Activated CD4-positive, alpha-beta memory T cell treated with anti-CD3 and anti-CD28 coated beads for 36 hours (primary cell): ENCODE results near the gene ITPRIPL2. TPM values are rescaled to one million over a fixed set of nuclear protein-coding genes. Genes with fewer than 3 reads are reported as not detected.

Experiments used
- CTCF ChIA-PET: fragments of 350-600 bp; sonication (Branson Sonifier 250); formaldehyde crosslinking; loops from one replicate; lab custom pipeline; 2021; ENCODE audit warnings: antibody characterized with exemption, inconsistent platforms; lab: Charles Lee
- POLR2A ChIA-PET: fragments of 350-600 bp; sonication (Branson Sonifier 250); formaldehyde crosslinking; loops from one replicate; lab custom pipeline; 2021; ENCODE audit warnings: antibody characterized with exemption; lab: Charles Lee
- DNase-seq: peaks from one replicate; pipeline ENCODE4 v3.0.0-alpha.2; 2020
- H3K27ac Mint-ChIP-seq: one replicate; pipeline ENCODE4 v1.8.0; 2021; ENCODE audit warnings: mixed read lengths
- H3K27me3 Mint-ChIP-seq: one replicate; pipeline ENCODE4 v1.8.0; 2021; ENCODE audit warnings: mixed read lengths
- H3K36me3 Mint-ChIP-seq: one replicate; pipeline ENCODE4 v1.8.0; 2021; ENCODE audit warnings: mixed read lengths
- H3K4me1 Mint-ChIP-seq: one replicate; pipeline ENCODE4 v1.8.0; 2021; ENCODE audit warnings: low read depth, mixed read lengths
- H3K4me3 Mint-ChIP-seq: one replicate; pipeline ENCODE4 v1.8.0; 2021; ENCODE audit warnings: mild to moderate bottlenecking, mixed read lengths
- H3K9me3 Mint-ChIP-seq: one replicate; pipeline ENCODE4 v1.8.0; 2021; ENCODE audit warnings: mixed read lengths
- intact Hi-C: fragments of 100-400 bp; cut with micrococcal nuclease; formaldehyde crosslinking; loops from one replicate; pipeline ENCODE4 v1.15.1; 2023
- total RNA-seq, 2 experiments: library from RNA; stranded (reverse); gene quantifications; one replicate each; pipeline ENCODE4 v1.2.3, GENCODE V29; 2021

The ITPRIPL2 gene
- total RNA-seq, 2 experiments from 2014 or later = 8.9 to 9.7 TPM

- Mint-ChIP-seq H3K9me3 (peaks cover 15% of the 10 kb centered on the region), H3K27ac (no peak overlapping the region), H3K4me1 (no peaks in the 10 kb centered on the region), H3K27me3 (peaks cover 8% of the 10 kb centered on the region), H3K4me3 (no peak overlapping the region), H3K36me3 (no peaks in the 10 kb centered on the region)
- POLR2A ChIA-PET = no interaction called here
- intact Hi-C loops = no loop called here
- DNase-seq = no peak
- CTCF ChIA-PET = interaction anchor here (1.4 kb wide), 1 partner anchor 65 kb away, joined by 3 read pairs; no protein-coding TSS in a partner anchor
Observed at GRCh38 chr16:19151310-19151709, 37.5 kb downstream of the ITPRIPL2 start.

GRCh38 chr16:19152042-19152441 is 38.3 kb downstream of the ITPRIPL2 start:
- H3K36me3 Mint-ChIP-seq = no peaks in the 10 kb centered on the region
- CTCF ChIA-PET = no interaction called here
- H3K27me3 Mint-ChIP-seq = peaks cover 8% of the 10 kb centered on the region
- no peak for DNase-seq
- POLR2A ChIA-PET = no interaction called here
- no peak overlapping the region for H3K27ac Mint-ChIP-seq
- H3K4me3 Mint-ChIP-seq = no peak overlapping the region
- H3K9me3 Mint-ChIP-seq = peaks cover 17% of the 10 kb centered on the region
- no peaks in the 10 kb centered on the region for H3K4me1 Mint-ChIP-seq
- intact Hi-C loops = no loop called here

GRCh38 chr16:19153876-19154275 is 40.1 kb downstream of the ITPRIPL2 start:
- CTCF ChIA-PET = no interaction called here
- intact Hi-C loops = no loop called here
- Mint-ChIP-seq H3K9me3 (peaks cover 10% of the 10 kb centered on the region), H3K36me3 (no peaks in the 10 kb centered on the region), H3K4me1 (no peaks in the 10 kb centered on the region), H3K27me3 (peaks cover 8% of the 10 kb centered on the region), H3K27ac (no peak overlapping the region), H3K4me3 (no peak overlapping the region)
- no peak for DNase-seq
- POLR2A ChIA-PET = no interaction called here

- H3K27me3 Mint-ChIP-seq = peaks cover 5% of the 10 kb centered on the region
- no peak overlapping the region for H3K27ac Mint-ChIP-seq
- H3K9me3 Mint-ChIP-seq = peaks cover 6% of the 10 kb centered on the region
- no peak for DNase-seq
- H3K36me3 Mint-ChIP-seq = no peaks in the 10 kb centered on the region
- H3K4me1 Mint-ChIP-seq = no peaks in the 10 kb centered on the region
- ChIA-PET POLR2A (no interaction called here), CTCF (interaction anchor here (1.6 kb wide), 1 partner anchor 76 kb away, joined by 4 read pairs; no protein-coding TSS in a partner anchor)
- no peak overlapping the region for H3K4me3 Mint-ChIP-seq
- intact Hi-C loops = no loop called here
Observed at GRCh38 chr16:19162085-19162484, 48.3 kb downstream of the ITPRIPL2 start.

- no peak for DNase-seq
- ChIA-PET POLR2A (no interaction called here), CTCF (interaction anchor here (0.6 kb wide), 1 partner anchor 204 kb away, joined by 5 read pairs; no protein-coding TSS in a partner anchor)
- intact Hi-C loops = no loop called here
- Mint-ChIP-seq H3K36me3 (no peaks in the 10 kb centered on the region), H3K27ac (no peak overlapping the region), H3K4me3 (no peak overlapping the region), H3K4me1 (no peaks in the 10 kb centered on the region), H3K9me3 (peaks cover 6% of the 10 kb centered on the region), H3K27me3 (peaks cover 5% of the 10 kb centered on the region)
Observed at GRCh38 chr16:19163215-19163614, 49.5 kb downstream of the ITPRIPL2 start.

- Mint-ChIP-seq H3K27ac (no peak overlapping the region), H3K27me3 (peaks cover 8% of the 10 kb centered on the region), H3K4me3 (no peak overlapping the region), H3K4me1 (no peaks in the 10 kb centered on the region), H3K36me3 (no peaks in the 10 kb centered on the region), H3K9me3 (peaks cover 6% of the 10 kb centered on the region)
- ChIA-PET POLR2A (no interaction called here), CTCF (interaction anchor here (1.4 kb wide), 1 partner anchor 15 kb away, joined by 4 read pairs; no protein-coding TSS in a partner anchor)
- intact Hi-C loops = no loop called here
- DNase-seq = no peak
Observed at GRCh38 chr16:19164285-19164684, 50.5 kb downstream of the ITPRIPL2 start.

- ChIA-PET POLR2A (no interaction called here), CTCF (interaction anchor here (0.6 to 2.4 kb wide), 3 partner anchors 14 to 189 kb away, joined by 4 to 7 read pairs (median 4); no protein-coding TSS in a partner anchor)
- H3K27me3 Mint-ChIP-seq = peaks cover 14% of the 10 kb centered on the region
- no peak for DNase-seq
- H3K4me3 Mint-ChIP-seq = no peak overlapping the region
- peaks cover 6% of the 10 kb centered on the region for H3K9me3 Mint-ChIP-seq
- H3K27ac Mint-ChIP-seq = no peak overlapping the region
- H3K36me3 Mint-ChIP-seq = no peaks in the 10 kb centered on the region
- intact Hi-C loops = no loop called here
- H3K4me1 Mint-ChIP-seq = no peaks in the 10 kb centered on the region
Observed at GRCh38 chr16:19165101-19165500, 51.3 kb downstream of the ITPRIPL2 start.

GRCh38 chr16:19166500-19166899 is 52.7 kb downstream of the ITPRIPL2 start:
- Mint-ChIP-seq H3K27ac (no peak overlapping the region), H3K4me3 (no peak overlapping the region), H3K4me1 (no peaks in the 10 kb centered on the region), H3K9me3 (peaks cover 6% of the 10 kb centered on the region), H3K36me3 (no peaks in the 10 kb centered on the region), H3K27me3 (peaks cover 20% of the 10 kb centered on the region)
- ChIA-PET POLR2A (no interaction called here), CTCF (interaction anchor here (0.6 to 2.4 kb wide), 2 partner anchors 78 to 81 kb away, joined by 3 to 7 read pairs; no protein-coding TSS in a partner anchor)
- DNase-seq = no peak
- intact Hi-C loops = no loop called here

- Mint-ChIP-seq H3K36me3 (no peaks in the 10 kb centered on the region), H3K9me3 (peaks cover 6% of the 10 kb centered on the region), H3K4me1 (no peaks in the 10 kb centered on the region), H3K27me3 (peaks cover 24% of the 10 kb centered on the region), H3K27ac (no peak within 1 kb of the TSS), H3K4me3 (no peak within 1 kb of the TSS)
- intact Hi-C loops = loop anchor here (1.0 kb wide), 2 partner anchors 82 to 207 kb away; no protein-coding TSS in a partner anchor
- ChIA-PET CTCF (no interaction called here), POLR2A (no interaction called here)
- DNase-seq = peak; percentile 65
Observed at GRCh38 chr16:19167710-19168370, 54.1 kb downstream of the ITPRIPL2 start, which contains the start of gene SYT17. Gene SYT17 (plus strand): TSS chr16:19168240. CDS start chr16:19168647, 407 bp downstream.

GRCh38 chr16:19168371-19169081 is 54.8 kb downstream of the ITPRIPL2 start:
- Mint-ChIP-seq H3K9me3 (peaks cover under 1% of the 10 kb centered on the region), H3K27me3 (peaks cover 28% of the 10 kb centered on the region), H3K4me3 (no peak overlapping the region), H3K36me3 (no peaks in the 10 kb centered on the region), H3K4me1 (no peaks in the 10 kb centered on the region), H3K27ac (no peak overlapping the region)
- intact Hi-C loops = no loop called here
- ChIA-PET POLR2A (no interaction called here), CTCF (interaction anchor here (1.0 to 1.5 kb wide), 2 partner anchors 11 to 334 kb away, joined by 4 read pairs; no protein-coding TSS in a partner anchor)
- no peak for DNase-seq

GRCh38 chr16:19169082-19169639 is 55.4 kb downstream of the ITPRIPL2 start:
- ChIA-PET POLR2A (no interaction called here), CTCF (interaction anchor here (0.6 to 1.5 kb wide), 3 partner anchors 10 to 333 kb away, joined by 3 to 4 read pairs (median 4); no protein-coding TSS in a partner anchor)
- H3K27ac Mint-ChIP-seq = no peak overlapping the region
- no peak overlapping the region for H3K4me3 Mint-ChIP-seq
- no peaks in the 10 kb centered on the region for H3K9me3 Mint-ChIP-seq
- no peak for DNase-seq
- no peaks in the 10 kb centered on the region for H3K36me3 Mint-ChIP-seq
- intact Hi-C loops = no loop called here
- peaks cover 32% of the 10 kb centered on the region for H3K27me3 Mint-ChIP-seq
- H3K4me1 Mint-ChIP-seq = no peaks in the 10 kb centered on the region
